SH-SY5Y (cell line): Measurements from ENCODE around the gene TGM3.

Experiments
- GATA2 ChIP-seq: IDR thresholded peaks from 2 replicates; pipeline ENCODE4 v1.6.1; 2011; ENCODE audit warnings: mild to moderate bottlenecking, low read depth, low read length
- GATA3 ChIP-seq: IDR thresholded peaks from 2 replicates; pipeline ENCODE4 v1.6.1; 2011; ENCODE audit warnings: low read depth, mild to moderate bottlenecking, low read length, moderate library complexity

DNA sequence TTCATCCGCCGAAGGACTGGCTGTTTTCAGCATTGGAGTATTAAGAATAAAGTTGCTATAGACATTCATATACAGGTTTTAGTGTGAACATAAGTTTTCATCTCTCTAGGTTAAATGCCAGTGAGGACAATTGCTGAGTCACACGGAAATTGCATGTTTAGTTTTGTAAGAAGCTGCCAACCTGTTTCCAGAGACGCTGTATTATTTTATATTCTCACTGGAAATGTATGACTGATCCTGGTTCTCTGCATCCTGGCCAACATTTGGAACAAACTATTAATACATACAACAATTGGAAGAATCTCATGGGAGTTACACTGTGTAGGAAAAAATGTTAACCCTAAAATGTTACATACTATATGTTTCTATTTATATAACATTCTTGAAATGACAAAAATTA is 68.2 kb downstream of the TGM3 start:
- TF ChIP-seq GATA2: no peak
- no peak for TF ChIP-seq GATA3
